ENCODE results near the gene TEX264. TPM values are rescaled to one million over a fixed set of nuclear protein-coding genes. Genes with fewer than 3 reads are reported as not detected.

The TEX264 gene
- polyA plus RNA-seq, 3 donors: 58.3 to 108 (median 80.8) TPM

- no peak for DNase-seq
- no peaks in the 10 kb centered on the region for H3K36me3 Mint-ChIP-seq
- H3K9ac ChIP-seq (ENCODE audit: insufficient read depth, low read length, poor library complexity, severe bottlenecking): no peak overlapping the region
- no peak for TF ChIP-seq CTCF (IDR thresholded peaks at IDR 0.05)
- no peaks in the 10 kb centered on the region for H3K79me2 ChIP-seq (ENCODE audit: insufficient read depth, low read length)
- no peaks in the 10 kb centered on the region for H3K36me3 ChIP-seq (replicated peaks in 1 of 2; ENCODE audit: control insufficient read depth in 1 of 2, insufficient read depth in 2 of 2, low read length in 2 of 2)
- peaks cover 4 to 16% (median 13%) of the 10 kb centered on the region in 7 donors for H3K9me3 Mint-ChIP-seq
- H2AFZ ChIP-seq (ENCODE audit: insufficient read depth, low read depth, low read length, poor library complexity, severe bottlenecking): no peak overlapping the region
- H3K27me3 Mint-ChIP-seq (ENCODE audit: low read depth in 3 of 3): peaks cover 5 to 13% (median 6%) of the 10 kb centered on the region in 3 donors
- H3K27ac ChIP-seq (ENCODE audit: low read depth in 1 of 2, low read length in 2 of 2): no peak overlapping the region
- H3K4me1 Mint-ChIP-seq: peaks cover 2% of the 10 kb centered on the region
- no peaks in the 10 kb centered on the region for H4K20me1 ChIP-seq (ENCODE audit: insufficient read depth, low read length)
- H3K4me3 Mint-ChIP-seq: no peak overlapping the region
- WGBS (ENCODE audit: insufficient coverage): no CpG with 5 or more reads among the region's 2 CpGs
- intact Hi-C loops (cut with micrococcal nuclease): no loop called here
- H3K27ac Mint-ChIP-seq: no peak overlapping the region
- H3K4me1 ChIP-seq (ENCODE audit: control insufficient read depth in 1 of 2, insufficient read depth in 2 of 2, low read length in 2 of 2): no peaks in the 10 kb centered on the region
- H3K4me3 ChIP-seq (replicated peaks in 1 of 3; ENCODE audit: low read depth in 2 of 3, low read length in 3 of 3): no peak overlapping the region
- H3K9me3 ChIP-seq (replicated peaks in 1 of 2; ENCODE audit: control insufficient read depth in 1 of 2, insufficient read depth in 1 of 2, low read length in 2 of 2): no peaks in the 10 kb centered on the region
- H3K27me3 ChIP-seq (ENCODE audit: control insufficient read depth in 2 of 2, insufficient read depth in 2 of 2, low read length in 2 of 2): no peaks in the 10 kb centered on the region
- H3K4me2 ChIP-seq (replicated peaks; ENCODE audit: extremely low read depth, low read length, poor library complexity, severe bottlenecking): no peak overlapping the region
Measured at GRCh38 chr3:51751287-51751686, 80.2 kb downstream of the TEX264 start.

Small RNA genes lying within 50 kb of the gene (small RNA-seq; reads per million reads assigned to genes)
- 8.0 reads per million, percentile 68 among the genes with 10 or more reads in this experiment for gene RNA5SP132 (ENCODE audit: insufficient read length, low read depth)

Other genes starting within 250 kb of the TEX264 start
- 1 to 10 TPM; 2.6 to 6.6 (median 4.0) TPM for gene DCAF1, start 171.2 kb upstream of the TEX264 start, polyA plus RNA-seq
- 1 to 10 TPM; 3.6 to 7.3 (median 3.6) TPM for gene RAD54L2, start 132.5 kb upstream of the TEX264 start, polyA plus RNA-seq
- gene GRM2, start 35.8 kb downstream of the TEX264 start, polyA plus RNA-seq: under 1 TPM in 1 of 3 donors, not detected in 2; 0.72 TPM
- not detected for gene IQCF6, start 108.0 kb downstream of the TEX264 start, polyA plus RNA-seq
- gene IQCF2, start 190.4 kb downstream of the TEX264 start, polyA plus RNA-seq: not detected
- not detected for gene IQCF5, start 204.3 kb downstream of the TEX264 start, polyA plus RNA-seq
- not detected for gene IQCF1, start 232.1 kb downstream of the TEX264 start, polyA plus RNA-seq